GM18519 (cell line): ENCODE measurements around the gene TTC33.

Source experiments
- ATAC-seq: cut with Tn5 transposase; IDR thresholded peaks from one replicate; pipeline ENCODE4 v1.9.1; 2021; ENCODE audit warnings: mild to moderate bottlenecking, moderate library complexity; ENCODE audit not compliant: unreplicated experiment, low FRiP score

TTC33 gene

DNA sequence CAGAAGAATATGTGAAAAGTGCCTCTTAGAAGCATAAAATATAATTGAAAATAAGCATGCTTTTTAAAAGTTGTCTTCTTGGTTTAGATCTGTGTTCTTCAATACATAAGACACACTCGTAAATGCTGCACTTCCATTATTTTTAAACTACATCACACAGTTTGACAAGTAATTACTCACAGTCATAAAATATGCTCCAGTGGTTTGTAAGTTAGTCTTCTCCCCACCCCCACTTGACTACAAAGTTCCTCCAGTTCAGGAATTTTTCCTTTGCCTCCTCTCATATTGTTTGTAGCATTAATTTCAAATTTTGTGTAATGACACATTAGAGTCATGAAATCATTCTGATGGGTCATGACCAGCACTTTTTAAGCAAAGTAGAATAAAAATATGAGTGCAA is 136.3 kb downstream of the TTC33 start:
- no peak for ATAC-seq

DNA sequence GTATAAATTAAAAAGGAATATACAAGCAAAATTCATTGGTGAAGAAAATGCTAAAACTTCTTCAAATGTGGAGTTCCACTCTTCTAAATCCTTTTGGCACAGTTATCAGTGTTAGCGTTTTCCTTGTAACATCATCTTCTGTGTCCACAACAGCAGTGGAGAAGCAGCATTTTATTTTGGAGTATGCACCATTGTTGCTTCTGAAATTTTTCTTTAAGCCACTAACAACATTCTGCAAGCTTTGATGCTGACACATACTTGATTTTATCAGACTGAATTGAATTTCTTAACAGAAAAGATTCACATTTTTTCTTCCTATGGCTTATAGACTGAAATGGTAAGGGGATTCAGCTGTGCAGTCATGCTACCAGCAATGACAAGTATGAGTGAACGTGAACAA is 136.8 kb downstream of the TTC33 start:
- no peak for ATAC-seq

DNA sequence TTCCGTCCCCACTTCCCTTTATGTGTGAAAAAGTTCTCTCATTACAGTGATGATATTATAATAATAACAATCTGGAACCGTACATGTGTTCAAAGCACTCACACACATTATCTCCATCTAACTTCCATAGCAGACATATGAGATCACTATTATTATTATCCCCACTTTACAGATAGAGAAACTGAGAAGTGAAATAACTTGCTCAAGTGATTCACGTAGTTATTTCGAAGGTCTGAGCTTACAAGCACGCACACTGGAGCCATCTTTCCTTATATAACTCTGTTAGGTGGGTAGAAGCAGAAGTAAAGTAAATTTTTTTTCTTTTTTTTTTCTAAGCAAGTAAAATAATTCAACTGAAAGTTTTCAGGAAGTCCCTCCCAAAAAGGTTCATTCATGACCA is 139.0 kb downstream of the TTC33 start:
- peak; percentile 88 for ATAC-seq

DNA sequence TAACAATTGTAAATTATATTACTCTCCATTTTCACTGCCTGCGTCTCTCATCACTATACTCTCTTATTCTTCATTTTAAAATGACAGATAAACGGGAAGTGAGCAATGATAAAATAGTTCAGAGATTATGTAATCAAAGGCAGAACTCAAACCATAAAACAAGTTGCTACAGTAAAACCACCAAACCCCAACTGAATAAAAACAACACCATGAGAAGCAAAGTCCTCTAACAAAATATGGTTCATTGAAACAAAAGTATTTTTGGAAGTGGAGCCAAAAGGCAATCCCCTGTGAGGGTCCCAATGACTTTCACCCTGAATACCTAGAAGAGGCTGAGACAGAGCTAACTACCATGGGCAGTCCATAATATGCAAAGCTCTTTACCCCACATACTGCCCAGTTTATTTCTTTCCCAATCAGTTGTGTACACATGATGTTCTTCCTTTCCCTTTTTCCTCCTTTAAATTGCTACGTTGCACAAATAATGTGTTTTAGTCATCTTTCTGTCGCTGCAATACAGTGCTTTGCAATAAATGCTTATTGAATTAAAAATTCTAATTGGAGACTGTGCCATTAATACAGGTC is 140.1 kb downstream of the TTC33 start:
- ATAC-seq, result no peak

DNA sequence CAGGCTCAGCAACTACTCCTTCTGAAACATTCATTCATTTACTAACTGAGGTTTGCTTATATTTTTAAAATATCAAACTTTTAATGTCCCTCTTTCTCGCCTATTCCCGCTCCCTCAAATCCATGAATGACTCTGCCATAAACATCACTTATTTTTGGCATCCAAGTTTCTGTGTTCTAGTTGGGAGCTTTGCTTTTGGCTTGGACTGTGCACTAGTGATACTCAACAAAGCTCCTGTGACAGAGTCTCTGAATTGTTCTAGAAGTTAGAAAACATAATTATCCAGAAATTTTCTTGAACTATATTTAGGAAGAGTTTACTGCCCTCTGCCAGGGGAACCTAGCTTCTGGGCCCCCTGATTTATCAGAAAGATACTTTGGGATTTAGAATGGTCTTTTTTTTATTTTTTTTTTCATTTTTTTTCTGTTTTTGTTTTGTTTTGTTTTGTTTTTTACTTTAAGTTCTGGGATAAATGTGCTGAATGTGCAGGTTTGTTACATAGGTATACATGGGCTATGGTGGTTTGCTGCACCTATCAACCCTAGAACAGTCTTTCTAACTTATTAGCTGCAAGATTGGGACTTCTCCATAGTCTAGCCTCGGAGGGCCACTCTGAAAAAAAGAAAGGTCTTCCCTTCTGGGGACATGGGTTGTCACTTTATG is 140.7 kb downstream of the TTC33 start:
- ATAC-seq, result no peak

DNA sequence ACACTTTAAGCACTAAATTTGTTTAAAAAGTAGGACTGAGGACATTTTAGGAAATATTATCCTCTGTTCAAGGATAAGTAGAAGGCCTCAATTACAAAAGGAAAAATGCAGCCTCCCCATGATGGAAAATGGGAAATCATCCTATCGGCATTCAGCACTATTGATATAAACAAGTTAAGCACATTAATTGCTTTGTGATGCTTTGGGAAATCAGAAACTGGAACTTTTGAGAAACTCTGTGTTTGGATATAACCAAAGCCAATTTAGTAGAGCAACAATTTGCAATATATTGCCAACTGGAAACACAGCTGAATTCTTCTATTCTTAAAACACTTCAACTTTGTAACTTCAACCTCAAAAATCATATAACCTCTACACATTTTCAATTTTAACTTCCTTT is 141.3 kb downstream of the TTC33 start:
- no peak for ATAC-seq

DNA sequence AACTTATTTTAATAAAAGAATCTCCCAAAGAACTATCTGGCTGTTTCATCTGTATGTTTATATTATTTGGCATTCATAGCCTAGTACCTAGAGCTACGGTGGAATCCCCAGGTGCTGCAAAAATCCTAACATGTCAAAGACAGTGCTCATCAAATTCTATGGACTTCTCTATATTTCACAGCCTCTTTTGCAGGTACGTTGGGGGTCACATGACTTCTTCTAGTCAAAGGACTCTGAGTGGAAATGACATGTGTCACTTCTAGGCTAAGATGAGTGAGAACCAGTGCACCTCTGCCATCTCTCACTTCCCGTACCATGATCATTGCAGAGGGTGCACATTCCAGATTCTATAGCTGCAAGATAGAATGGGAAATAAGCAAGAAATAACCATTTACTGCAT is 148.6 kb downstream of the TTC33 start:
- no peak for ATAC-seq

DNA sequence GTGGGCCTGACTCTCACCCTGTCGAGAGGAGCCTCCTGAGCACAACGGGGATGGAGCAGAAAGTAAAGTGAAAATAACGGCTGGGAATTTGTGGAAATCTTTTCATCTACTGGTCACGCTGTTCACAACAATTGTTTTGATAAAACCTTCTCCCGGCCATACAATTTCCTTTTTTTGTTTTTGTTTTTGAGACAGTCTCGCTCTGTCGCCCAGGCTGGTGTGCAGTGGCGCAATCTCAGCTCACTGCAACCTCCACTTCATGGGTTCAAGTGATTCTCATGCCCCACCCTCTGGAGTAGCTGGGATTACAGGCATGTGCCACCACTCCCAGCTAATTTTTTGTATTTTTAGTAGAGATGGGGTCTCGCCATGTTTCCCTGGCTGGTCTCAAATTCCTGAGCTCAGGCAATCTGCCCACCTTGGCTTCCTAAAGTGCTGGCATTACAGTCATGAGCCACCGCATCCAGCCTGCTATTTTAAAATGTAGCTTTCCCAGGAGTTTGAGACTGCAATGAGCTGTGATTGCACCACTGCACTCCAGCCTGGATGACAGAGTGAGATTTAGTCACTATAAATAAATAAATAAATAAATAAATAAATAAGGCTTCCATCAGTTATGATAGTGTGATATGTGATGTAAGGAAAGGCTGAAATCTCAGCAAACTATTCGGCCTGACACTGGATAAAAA is 149.5 kb downstream of the TTC33 start:
- no peak for ATAC-seq

DNA sequence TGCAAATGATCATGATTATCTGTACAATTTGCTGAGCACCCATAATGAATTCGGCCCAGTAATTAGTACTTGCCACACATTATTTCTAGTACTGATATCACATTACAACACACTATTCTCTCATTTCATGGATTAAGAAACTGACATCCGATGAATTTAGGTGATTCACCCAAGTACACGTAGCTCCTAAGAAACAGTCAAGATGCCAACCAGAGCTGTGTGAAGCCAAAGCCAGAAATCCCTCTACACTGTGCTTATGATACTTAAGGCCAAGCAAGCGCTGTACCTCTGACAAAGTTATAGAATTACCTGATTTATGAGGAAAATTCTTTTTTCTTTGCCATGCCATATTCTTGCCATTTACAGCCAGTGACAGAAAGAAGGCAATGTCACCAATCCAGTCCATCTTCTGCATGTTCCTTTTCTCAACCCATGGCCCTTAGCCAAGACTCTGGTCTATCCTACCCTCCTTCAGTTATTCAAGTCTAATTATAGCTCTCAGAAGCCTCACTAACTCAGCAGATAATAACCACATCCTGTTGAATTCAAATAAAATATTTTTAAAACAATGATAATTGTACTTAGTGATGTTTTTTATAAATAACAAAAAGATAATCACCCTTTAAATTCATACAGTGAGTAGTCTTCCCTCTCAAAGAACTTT is 150.3 kb downstream of the TTC33 start:
- ATAC-seq, result no peak

DNA sequence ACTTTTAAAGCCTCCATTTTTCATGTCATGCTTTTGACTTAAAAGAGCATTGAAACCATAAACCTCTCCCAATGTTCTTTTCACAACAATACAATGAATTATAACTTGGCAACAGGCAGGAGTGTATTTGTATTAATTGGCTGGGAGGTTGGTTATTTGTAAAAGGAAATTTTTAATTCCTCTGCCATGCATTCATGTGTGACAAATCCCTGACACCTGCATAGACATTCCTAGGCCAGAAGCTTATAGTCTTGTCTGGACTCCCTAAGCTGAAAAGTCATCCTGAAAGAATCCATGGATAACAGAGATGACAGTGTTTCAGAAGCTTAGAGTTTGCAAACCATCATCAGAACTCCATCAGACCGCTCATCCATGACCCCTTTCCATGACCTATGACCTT is 152.4 kb downstream of the TTC33 start:
- ATAC-seq, result no peak

DNA sequence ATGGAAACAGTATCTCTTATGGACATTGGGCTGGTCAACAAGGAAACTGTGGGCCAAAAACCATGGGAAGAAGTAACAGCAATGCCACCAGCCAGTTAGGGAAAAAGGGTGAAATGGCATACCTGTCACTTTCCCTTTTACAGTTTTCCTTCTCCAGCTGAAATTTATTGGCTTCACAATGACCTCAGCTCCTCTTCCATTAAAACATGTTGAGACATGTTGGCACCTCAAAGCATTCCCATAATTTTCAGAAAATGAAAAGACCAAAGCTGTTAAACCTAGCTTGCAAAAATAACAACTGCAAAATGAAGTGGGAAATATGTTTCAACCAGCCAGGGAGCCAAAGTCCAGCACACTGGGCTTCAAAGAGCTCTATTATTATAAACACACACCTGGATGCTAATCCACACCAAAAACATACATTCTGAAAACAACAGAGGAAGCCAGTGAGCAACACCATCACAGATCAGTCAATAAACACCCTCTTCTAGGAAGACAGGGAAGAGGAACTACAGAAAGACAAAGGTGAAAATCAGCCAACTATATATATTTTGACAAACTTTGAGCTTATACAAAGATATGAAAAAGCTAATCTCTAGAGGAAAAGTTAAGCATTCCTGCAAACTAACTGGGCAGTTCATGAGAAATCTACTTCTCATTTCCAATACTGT is 154.4 kb downstream of the TTC33 start:
- no peak for ATAC-seq

DNA sequence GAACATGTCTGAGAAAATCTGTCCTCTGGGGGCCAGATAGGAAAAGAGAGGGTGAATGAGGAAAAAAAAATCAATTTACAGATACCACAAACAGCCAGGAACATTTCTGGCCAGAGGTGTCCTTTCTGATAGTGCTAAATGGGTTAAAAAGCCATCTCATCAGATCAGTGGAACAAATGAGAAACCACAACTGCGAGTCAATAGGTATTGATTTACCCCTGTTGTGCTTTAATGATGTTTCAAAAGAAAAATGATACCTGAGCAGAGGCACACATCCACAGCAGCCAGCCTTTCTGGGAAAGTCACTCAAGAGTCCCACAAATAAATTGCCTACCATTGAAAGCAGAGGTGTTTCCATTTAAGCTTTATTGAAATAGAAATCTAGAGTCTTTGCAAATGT is 155.4 kb downstream of the TTC33 start:
- no peak for ATAC-seq

DNA sequence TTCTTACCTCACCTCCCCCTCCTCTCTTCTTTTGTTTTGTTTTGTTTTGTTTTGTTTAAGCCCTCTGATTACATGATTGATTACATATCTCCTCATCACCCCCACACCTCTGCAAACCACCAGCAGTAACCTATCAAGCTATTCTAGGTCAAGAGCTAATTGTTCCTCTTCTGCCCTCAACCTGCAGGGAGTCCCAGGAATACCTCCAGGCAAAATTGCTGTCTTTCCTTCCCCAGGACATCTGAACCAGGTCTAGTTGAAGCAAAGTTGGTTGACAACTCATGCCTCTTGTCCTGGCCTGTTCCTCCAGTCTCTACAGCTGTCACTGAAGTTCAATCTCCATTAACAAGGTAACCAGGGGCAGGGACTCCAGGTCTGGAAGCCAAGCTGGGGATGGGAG is 156.1 kb downstream of the TTC33 start:
- no peak for ATAC-seq

DNA sequence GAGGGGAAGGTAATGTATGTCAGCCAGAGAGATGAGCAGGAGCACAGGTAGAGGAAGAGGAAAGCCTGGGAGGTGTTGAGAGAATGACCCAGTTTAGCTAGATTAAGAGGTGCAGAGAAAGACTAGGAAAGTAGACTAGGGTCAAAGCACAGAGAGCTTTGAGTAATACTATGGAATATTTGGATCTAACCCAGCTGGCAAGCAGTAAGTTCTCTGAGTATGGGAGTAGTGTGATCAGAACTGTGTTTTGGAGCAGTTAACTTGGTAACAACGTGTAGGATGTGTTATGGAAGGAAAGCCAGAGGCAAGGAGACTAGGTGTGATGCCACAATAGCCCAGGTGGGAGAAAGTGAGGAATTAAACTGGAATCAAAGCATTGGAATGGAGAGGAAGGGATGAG is 160.9 kb downstream of the TTC33 start:
- no peak for ATAC-seq

DNA sequence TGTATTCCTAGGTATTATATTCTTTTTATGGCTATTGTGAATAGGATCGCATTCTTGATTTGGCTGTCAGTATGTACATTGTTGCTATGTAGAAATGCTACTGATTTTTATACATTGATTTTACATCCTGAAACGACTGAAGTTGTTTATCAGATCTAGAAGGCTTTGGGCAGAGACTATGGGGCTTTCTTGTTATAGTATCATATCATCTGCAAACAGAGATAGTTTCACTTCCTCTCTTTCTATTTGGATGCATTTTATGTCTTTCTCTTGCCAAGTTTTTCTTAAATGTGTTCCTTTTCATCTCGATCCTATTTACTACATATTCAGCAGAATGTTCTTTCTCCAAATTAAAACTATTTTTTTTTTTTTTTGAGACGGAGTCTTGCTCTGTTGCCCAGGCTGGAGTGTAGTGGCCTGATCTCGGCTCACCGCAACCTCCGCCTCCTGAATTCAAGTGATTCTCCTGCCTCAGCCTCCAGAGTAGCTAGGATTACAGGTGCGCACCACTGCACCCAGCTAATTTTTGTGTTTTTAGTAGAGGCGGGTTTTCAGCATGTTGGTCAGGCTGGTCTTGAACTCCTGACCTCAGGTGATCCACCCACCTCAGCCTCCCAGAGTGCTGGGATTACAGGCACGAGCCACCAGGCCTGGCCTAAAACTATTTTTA is 163.9 kb downstream of the TTC33 start:
- peak; percentile 94 for ATAC-seq

DNA sequence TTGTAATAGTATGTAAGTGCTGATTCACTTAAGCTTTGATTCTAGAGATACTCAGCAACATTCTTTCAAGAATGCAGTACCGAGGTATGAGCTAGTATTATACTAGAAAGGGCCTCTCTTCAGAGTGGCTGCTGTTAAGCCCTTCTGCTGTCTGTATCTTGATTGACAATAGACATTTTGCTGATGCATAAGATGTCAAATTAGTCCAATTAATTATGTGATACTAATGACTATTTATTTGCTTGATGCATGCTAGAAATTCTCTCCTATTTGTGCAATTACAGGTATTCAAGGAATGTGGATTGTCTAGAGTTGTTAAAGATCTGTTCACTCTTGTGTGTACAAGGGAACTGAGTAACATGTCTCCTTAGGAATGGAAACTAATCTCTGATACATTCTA is 168.4 kb downstream of the TTC33 start:
- ATAC-seq, result no peak

DNA sequence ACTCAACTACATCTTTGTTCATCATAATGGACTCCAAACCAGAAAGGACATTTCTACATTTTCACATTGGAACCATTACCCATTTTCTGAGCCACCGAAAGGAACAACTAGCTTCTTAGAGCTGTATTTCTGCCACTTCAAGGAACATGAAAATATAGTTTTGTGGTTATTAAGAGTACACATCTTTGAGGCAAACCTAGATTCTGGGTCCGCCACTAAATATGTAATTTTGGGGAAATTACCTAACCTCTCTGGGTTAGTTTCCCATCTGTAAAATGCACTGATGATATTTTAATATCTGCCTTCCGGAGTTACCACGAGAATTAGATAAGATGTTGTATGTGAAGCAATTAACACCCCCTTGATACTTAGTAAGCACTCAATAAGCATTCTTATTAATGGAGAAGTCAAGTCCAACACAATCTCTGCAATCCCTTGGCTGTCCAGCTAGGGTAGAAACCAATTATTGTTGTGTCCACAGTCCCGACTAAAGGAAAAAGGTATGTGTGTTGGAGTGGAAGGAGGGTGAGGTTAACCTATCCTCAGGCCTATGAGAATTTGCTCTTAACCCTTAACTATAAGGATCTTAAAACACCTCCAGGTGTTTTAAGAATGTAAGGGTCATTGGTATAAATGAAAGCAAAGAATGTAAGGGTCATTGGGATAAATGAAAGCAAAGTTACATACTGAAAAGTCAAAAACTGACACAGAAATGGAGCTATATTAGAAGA is 170.1 kb downstream of the TTC33 start:
- ATAC-seq, result no peak

DNA sequence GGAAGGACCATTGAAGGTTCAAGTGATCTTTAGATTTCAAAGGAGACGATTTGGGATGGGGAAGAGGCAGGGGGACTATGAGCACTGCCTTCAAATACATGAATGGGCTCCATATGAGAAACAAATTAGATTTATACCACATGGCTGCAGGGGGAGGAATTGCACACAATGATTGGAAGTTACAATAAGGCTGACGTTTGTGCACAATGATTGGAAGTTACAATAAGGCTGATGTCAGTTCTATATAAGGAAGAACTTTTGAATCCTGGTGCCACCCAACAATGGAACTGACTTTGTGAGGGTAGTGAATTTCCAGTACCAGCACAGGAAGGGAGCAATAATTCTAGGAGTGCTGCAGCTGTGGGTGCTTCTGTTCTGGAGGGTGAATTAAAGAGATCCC is 171.7 kb downstream of the TTC33 start:
- no peak for ATAC-seq

DNA sequence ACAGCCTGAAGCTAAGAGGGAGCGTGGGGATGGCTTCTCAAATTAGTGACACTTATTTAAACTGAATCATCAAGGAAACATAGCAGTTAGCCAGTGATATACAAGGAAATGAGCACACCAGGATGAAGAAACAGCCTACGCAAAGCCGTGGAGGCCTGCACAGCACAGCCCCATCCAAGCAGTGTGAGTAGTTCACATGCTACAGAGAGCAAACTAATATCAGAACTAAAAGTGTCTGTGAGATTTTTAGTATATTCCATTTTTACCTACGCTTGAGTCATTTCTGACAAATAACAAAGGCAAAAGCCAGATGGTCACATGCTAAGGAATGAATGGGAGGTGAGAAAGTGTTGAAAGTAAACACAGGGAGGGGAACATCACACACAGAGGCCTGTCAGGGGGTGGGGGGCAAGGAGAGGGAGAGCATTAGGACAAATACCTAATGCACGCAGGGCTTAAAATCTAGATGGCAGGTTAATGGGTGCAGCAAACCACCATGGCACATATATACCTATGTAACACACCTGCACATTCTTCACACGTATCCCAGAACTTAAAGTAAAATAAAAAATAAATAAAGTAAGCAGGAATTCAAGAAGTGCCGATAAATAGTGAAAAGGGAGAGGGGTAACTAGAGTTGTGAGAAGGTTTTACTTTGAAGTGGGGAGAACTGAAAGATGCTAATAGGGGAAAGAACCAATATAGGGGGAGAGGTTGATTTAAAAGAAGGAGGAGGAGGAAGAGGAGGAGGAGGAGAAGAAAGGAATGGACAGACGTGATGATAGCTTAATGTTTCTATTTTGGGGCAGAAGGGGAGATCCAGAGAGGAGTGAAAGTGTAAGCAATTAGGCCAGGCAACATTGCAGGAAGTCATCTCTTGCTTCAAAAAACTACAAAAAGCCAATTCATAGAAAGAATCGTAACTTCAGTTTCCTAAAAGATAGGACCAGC is 177.0 kb downstream of the TTC33 start:
- peak; percentile 95 for ATAC-seq
